Right lobe of liver (tissue), 6 donors: ENCODE measurements around the gene ADAMTSL2. TPM values are rescaled to one million over a fixed set of nuclear protein-coding genes. Genes with fewer than 3 reads are reported as not detected.

ENCODE experiments used
- ATAC-seq, 4 donors: fragments of 200-7000 bp; cut with Tn5 transposase; one replicate each; pipeline ENCODE4 v1.9.1; 2020; ENCODE audit warnings: mild to moderate bottlenecking in 4 of 4, moderate library complexity in 4 of 4
- DNase-seq, 3 donors: peaks; one replicate each; pipeline ENCODE4 v3.0.0-alpha.2; 2020
- H3K27ac ChIP-seq, 3 donors: fragments of 200-600 bp; one replicate each; pipeline ENCODE4 v1.8.0; 2022
- H3K27me3 ChIP-seq, 2 donors: fragments of 200-600 bp; one replicate each; pipeline ENCODE4 v1.8.0; 2022
- H3K36me3 ChIP-seq, 4 donors: fragments of 200-600 bp; sonication (generic) in 1 of 4; one replicate each; pipeline versions ENCODE4 v1.5.1 to v1.8.0; 2017 to 2022; ENCODE audit warnings: control low read depth in 1 of 4
- H3K4me1 ChIP-seq, 4 donors: fragments of 200-600 bp; sonication (generic) in 1 of 4; one replicate each; pipeline versions ENCODE4 v1.5.1 to v1.8.0; 2017 to 2022; ENCODE audit warnings: control low read depth in 1 of 4
- H3K4me3 ChIP-seq, 3 donors: fragments of 200-600 bp; one replicate each; pipeline ENCODE4 v1.8.0; 2022
- H3K9me3 ChIP-seq, 4 donors: fragments of 200-600 bp; sonication (generic) in 1 of 4; one replicate each; pipeline versions ENCODE4 v1.5.1 to v1.8.0; 2017 to 2022; ENCODE audit warnings: control low read depth in 1 of 4
- CTCF ChIP-seq, 4 donors: fragments of 200-600 bp in 3 of 4; fragments of 450-650 bp in 1 of 4; IDR thresholded peaks; one replicate each; pipeline versions ENCODE4 v1.5.1 to v1.8.0; 2016 to 2022; ENCODE audit warnings: antibody characterized with exemption in 4 of 4, mild to moderate bottlenecking in 2 of 4
- POLR2A ChIP-seq: fragments of 450-650 bp; IDR thresholded peaks from one replicate; pipeline ENCODE4 v1.6.1; 2017; ENCODE audit warnings: antibody characterized with exemption, mild to moderate bottlenecking
- WGBS: methylation state at CpG from one replicate; pipeline ENCODE4 v1.1.6; 2018; ENCODE audit warnings: low coverage, low lambda C conversion rate; ENCODE audit not compliant: insufficient coverage; ENCODE audit errors: missing lambda C conversion rate; 5-methylcytosine and 5-hydroxymethylcytosine counted together
- intact Hi-C, 2 donors: fragments of 100-400 bp; cut with DNase I; formaldehyde crosslinking; loops; one replicate each; pipeline versions ENCODE4 v1.11.2 to v1.14.1; 2022
- total RNA-seq, 6 experiments: library from RNA; depleted of rRNA in 2 of 6; stranded (reverse); fragments of >200 nt in 2 of 6; fragmentation: NEBNext Ultra II Directional in 3 of 6; extraction: Animal tissue kit (Norgen Biotek cat#: 25700) in 3 of 6; gene quantifications; one replicate each; pipeline versions ENCODE4 v1.1.0 to v1.2.4, GENCODE V29; 2016 to 2023
- donor health status: DM: no; HTN: yes; CAD: no.
- donor health status: DM: no; HTN: no; CAD: no.
- donor health status: DM: no; HTN: no; CAD: no.
- donor health status: DM: no; HTN: yes; CAD: no.
- donor health status: DM: no; HTN: yes; CAD: no.

Gene ADAMTSL2
- total RNA-seq, 6 experiments from 2014 or later: 9.2 to 24.8 (median 12.7) TPM

- H3K4me3 ChIP-seq: no peak overlapping the region
- H3K27me3 ChIP-seq: no peaks in the 10 kb centered on the region
- DNase-seq (no peak), ATAC-seq (no peak)
- 34% methylated on average over 8 of the region's 14 CpGs for WGBS
- TF ChIP-seq POLR2A (no peak), CTCF (IDR thresholded peaks at IDR 0.05) (no peak)
- no peaks in the 10 kb centered on the region for H3K9me3 ChIP-seq
- intact Hi-C loops: no loop called here
- H3K27ac ChIP-seq: no peak overlapping the region
- no peaks in the 10 kb centered on the region for H3K4me1 ChIP-seq
- H3K36me3 ChIP-seq: no peaks in the 10 kb centered on the region
Observed at GRCh38 chr9:133603135-133603927, 68.8 kb downstream of the ADAMTSL2 start.

DNA sequence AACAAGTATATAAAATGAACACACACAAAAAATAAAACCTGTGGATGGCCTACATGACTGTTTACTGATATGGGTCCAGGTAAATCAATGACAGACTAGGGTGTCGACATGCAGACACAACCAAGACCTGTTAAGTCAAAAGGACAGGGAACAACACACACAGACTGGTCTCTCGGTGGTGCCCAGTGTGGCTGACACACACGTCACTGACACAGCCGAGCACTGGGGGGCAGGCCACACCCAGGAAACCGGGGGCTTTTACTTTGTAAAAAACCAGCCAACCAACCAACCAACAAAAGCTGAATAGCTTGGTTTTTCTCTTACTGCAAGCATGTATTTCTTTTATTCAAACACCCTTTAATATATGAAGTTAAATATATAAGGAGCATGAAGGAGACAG is 69.7 kb downstream of the ADAMTSL2 start:
- no peak overlapping the region for H3K4me3 ChIP-seq
- no peaks in the 10 kb centered on the region for H3K4me1 ChIP-seq
- WGBS: 13% methylated on average over 5 of the region's 5 CpGs
- no peaks in the 10 kb centered on the region for H3K9me3 ChIP-seq
- H3K27me3 ChIP-seq: peaks cover 0 to 3% of the 10 kb centered on the region in 2 donors
- DNase-seq (no peak), ATAC-seq (peak; percentile 47 to 75 (median 50))
- no peaks in the 10 kb centered on the region for H3K36me3 ChIP-seq
- intact Hi-C loops: no loop called here
- TF ChIP-seq POLR2A: no peak
- peak in 3 of 4 donors; percentile 10 to 23 (median 21) for TF ChIP-seq CTCF (IDR thresholded peaks at IDR 0.05)
- no peak overlapping the region for H3K27ac ChIP-seq

GRCh38 chr9:133604856-133605255 is 70.4 kb downstream of the ADAMTSL2 start:
- Histone ChIP-seq H3K27ac (no peak overlapping the region), H3K27me3 (peaks cover 0 to 3% of the 10 kb centered on the region in 2 donors), H3K4me3 (no peak overlapping the region), H3K4me1 (no peaks in the 10 kb centered on the region), H3K36me3 (no peaks in the 10 kb centered on the region), H3K9me3 (no peaks in the 10 kb centered on the region)
- TF ChIP-seq POLR2A (no peak), CTCF (IDR thresholded peaks at IDR 0.05) (no peak)
- ATAC-seq: no peak
- DNase-seq: no peak
- WGBS: 48% methylated on average over 5 of the region's 14 CpGs
- intact Hi-C loops: no loop called here

GRCh38 chr9:133605446-133605845 is 70.9 kb downstream of the ADAMTSL2 start:
- Histone ChIP-seq H3K27ac (no peak overlapping the region), H3K4me3 (no peak overlapping the region), H3K36me3 (no peaks in the 10 kb centered on the region), H3K27me3 (peaks cover 0 to 3% of the 10 kb centered on the region in 2 donors), H3K4me1 (no peaks in the 10 kb centered on the region), H3K9me3 (no peaks in the 10 kb centered on the region)
- WGBS: no CpG with 5 or more reads among the region's 17 CpGs
- intact Hi-C loops: no loop called here
- no peak for ATAC-seq
- TF ChIP-seq CTCF (IDR thresholded peaks at IDR 0.05) (no peak), POLR2A (no peak)
- DNase-seq: no peak
